Left hindlimb (tissue), 1 donor: ENCODE measurements around the gene JPH2.

Experiments
- DNase-seq: peaks from one replicate; pipeline ENCODE4 v3.0.0-alpha.2; 2018

The JPH2 gene

DNA sequence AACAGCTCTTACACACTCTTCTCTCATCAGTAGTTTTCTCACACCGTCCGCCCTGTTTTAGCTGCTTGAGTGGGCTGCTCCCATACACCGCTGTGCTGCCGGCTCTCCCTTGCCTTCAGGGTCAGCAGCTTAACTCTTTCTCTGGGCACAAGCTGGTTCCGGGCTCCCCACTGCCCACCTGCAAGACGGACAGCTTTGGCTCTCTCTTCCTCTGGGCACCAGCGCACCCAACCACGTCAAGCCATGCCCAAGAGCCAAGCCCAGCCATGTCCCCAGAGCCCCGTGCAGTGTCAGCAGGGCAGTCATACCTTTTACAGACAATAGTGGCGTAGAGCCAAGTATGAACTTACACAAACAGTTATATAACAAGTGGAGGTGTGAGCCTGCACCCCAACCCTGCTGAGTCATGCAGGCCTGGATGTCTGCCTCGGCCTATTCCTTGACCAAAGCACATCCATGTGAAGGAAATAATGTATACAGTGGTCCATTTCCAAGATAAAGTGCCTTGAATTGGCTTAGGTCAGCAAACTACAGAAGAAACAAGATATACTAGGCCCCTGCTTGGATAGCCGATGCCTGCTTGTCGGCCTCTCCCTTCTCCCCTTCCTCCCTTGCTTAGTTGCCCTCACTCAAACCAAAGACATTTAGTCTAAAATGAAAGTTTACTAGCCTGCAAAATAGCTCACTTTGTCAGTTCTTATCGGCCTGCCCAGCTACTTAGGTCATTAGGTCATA, 89.3 kb downstream of the JPH2 start:
- DNase-seq: no peak

DNA sequence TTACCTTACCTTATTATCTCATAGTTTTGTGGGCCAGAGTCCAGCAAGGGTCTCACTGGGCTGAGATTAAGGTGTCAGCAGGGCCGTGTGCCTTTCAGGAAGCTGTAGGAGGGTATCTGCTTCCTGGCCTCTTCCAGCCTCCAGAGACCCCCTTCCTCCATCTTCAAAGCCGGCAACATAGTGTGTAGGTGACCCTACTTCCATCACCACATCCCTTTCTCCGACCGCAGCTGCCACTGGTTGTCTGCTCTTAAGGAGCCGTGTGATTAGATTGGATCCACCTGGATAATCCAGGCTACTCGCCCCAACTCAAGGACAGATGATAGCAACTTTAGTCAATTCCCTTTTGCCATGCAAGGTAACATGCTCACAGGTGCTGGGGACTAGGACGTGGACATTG, 91.2 kb downstream of the JPH2 start:
- DNase-seq: no peak

DNA sequence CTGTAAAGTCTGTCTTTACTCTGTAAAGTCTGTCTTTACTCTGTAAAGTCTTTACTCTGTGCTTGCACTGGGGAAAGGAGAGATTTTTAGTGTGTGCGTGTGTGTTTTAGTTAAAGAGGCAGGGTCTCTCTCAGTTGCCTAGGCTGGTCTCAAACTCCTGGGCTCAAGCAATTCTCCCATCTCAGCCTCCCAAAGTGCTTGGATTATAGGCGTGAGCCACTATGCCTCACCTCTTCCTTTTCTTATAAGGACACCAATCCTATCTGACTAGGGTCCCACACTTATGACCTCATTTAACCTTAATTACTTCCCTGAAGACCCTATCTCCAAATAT, 93.8 kb downstream of the JPH2 start:
- DNase-seq: no peak

DNA sequence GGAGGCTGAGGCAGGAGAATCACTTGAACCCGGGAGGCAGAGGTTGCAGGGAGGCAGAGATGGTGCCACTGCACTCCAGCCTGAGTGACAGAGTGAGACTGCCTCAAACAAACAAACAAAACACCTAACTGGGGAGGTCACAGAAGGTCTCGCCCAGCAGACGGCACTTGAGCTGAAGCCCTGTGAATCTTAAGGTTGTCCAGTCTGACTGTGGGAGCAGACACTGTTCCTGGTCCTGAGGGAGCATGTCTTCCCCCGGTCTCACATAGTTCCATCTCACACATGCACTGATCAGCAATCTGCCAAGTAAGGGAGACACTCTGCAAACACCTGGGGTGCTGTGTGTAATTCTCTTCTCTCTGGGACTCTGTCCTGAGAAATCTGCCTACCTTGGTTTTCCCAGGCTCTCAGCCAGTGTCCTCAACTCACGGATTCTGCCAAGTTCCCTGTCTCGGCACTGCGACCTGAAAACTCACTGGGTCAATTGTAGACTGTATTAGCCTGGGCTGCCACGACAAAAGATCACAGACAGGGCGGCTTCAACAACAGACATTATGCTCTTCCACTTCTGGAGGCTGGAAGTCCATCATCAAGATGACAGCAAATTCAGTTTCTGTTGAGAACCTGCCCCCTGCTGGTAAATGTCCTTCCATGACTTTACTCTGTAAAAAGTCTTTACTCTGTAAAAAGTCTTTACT, 94.3 kb downstream of the JPH2 start:
- DNase-seq: no peak

DNA sequence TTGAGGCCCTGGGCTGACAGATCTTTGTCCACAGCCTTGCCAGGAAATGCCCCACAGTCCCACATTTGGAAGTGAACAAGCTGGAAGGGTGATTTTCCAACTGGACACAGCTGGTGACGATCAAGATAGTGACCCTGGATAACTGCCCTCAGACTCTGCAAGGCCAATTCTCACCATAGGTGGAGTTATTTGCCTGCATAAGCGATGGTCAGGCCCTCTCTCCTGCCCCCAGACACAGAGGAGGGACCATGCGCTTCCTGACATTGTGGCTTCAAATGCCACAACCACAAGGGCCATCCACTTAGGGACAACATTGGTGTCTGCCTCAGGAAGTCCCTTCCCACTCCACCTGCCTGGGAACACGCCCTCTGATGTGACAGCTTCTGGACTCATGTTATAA, 96.0 kb downstream of the JPH2 start:
- DNase-seq: no peak

DNA sequence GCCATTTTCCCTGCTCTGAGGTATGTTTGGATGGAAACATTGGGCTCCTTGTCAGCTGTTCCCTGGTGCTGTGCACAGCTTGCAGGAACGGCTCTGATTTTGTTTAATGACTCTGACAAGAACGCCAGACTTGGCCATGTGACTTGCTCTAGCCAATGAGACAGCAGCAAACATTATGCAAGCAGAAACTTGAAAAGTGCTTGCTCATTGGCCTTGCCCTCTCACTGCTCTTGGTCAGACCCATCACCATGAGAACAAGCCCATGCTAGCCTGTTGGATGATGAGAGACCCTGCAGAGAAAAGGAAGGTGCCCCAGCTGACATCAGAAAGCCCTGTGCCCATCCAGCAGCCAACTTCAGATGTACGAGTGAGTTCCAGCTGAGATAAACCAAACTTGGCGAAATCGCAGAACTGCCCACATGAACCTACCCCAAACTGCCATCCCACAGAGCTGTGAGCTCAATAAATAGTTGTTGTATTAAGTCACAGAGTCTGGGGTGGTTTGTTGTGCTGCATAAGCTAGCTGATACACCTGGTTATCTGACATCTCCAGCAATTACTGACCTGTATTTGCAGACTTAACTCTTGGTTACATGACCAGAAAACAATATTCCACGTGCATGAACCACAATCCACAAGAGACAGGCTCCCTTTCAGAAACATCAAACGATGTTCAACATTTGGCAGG, 96.9 kb downstream of the JPH2 start:
- DNase-seq: no peak

DNA sequence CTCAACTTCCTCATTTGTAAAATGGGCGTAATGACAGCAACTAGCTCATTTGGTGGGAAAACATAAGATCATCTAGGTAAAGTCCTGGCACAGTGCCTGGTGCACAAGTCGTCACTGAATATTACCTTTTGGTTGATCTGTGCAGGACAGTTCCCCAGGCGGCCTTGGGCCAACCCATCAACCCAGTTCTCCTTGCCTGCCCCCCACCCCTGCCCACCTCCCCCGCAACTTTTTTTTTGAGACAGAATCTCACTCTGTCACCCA, 99.2 kb downstream of the JPH2 start:
- DNase-seq: no peak

DNA sequence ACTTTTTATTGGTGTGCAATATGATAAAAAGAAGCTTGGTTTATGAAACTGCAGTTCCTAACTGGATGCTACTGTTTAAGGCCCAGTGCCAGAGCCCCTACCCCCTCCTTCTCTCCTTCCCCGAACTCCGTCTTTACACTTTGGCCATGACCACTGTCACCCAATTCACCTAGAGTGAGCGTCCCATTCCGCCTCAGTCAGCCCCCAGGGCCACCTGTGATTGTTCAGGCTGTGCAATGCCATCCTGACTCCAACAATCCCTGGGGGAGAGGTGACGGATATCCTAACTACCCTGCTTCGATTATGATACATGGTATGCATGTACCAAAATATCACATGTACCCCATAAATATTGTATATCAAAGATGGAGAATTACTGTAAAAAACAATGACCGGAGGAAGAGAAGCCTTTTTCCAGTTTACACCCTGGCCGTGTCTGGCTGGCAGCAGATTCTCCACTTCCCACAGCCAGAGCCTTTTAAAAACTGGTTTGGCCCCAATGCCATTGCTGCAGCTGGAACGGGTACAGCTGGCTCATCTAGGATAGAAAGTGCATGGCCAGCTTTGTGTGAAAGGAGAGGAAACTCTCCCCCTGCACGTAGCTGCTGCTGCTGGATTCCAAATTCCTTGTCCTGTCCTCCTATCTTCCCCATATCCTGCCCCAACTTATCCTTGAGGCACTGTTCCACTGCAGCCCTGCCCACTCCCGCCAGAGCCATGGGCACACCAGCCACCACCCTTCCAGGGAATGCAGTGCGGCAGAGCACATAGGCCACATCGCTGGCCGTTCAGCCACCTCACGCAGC, 99.7 kb downstream of the JPH2 start:
- DNase-seq: no peak

DNA sequence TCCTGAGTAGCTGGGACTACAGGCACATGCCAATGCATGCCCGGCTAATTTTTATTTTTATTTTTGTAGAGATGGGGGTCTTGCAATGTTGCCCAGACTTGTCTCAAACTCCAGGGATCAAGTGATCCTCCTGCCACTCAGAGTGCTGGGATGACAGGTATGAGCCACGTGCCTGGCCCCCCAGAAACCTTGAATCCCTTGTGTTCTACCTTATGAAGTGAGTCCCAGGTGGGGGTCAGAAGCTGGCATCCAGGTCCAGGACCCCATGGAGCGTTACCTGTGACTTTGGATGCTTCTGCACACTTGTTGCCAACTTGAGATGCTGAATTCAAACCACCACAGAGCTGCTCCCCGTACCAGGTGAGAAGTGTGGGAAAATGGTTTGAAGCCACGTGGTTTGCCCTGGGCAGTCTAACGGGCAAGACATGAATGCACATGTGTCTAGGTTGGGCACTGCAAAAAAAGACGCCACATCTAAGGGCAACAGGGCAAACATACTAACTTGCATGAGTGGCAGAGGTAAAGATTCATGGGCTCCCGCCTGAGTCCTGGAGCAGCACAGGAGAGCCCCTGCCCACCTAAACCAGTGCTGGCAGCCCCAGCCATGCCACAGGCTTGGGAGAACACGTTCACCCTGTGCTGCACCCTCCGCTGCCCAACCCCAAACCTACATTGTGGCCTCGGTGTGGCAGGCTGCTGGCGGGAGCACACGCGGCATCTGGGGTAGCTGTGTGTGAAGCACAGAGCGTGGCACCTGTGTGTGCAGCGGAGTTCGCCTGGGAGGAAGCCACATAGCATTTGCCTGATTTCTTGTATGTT, 101.2 kb downstream of the JPH2 start:
- no peak for DNase-seq

DNA sequence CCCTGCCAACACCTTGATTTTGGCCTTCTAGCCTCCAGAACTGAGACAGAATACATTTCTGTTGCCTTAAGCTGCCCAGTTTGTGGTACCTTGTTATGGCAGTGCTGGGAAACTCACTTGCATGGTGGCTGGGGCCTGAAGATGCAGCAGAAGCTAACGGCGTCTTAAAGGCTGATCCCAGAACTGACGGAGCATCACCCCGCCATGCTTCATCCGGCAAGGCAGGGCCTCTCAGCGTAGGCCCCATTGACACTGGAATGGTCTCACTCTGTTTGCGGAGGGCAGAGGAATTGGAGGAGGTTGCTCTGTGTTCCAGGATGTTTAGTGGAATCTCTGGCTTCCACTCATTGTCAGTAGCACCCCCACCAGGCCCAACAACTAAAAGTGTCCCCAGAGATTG, 102.1 kb downstream of the JPH2 start:
- DNase-seq: no peak

DNA sequence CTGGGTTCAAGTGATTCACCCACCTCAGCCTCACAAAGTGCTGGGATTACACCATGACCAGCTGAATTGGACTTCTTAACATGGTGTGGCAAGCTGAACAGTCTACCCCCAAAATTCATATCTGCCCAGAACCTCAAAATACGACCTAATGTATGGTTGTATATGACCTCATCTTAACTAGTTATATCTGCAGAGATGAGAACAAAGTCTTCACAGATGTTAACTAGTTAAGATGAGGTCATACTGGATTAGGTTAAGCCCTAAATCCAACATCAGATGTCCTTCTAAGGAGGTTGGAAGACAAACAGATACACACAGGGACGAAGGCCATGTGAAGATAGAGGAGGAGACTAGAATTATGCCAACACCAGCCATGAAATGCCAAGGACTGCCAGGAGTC, 102.5 kb downstream of the JPH2 start:
- DNase-seq: no peak

DNA sequence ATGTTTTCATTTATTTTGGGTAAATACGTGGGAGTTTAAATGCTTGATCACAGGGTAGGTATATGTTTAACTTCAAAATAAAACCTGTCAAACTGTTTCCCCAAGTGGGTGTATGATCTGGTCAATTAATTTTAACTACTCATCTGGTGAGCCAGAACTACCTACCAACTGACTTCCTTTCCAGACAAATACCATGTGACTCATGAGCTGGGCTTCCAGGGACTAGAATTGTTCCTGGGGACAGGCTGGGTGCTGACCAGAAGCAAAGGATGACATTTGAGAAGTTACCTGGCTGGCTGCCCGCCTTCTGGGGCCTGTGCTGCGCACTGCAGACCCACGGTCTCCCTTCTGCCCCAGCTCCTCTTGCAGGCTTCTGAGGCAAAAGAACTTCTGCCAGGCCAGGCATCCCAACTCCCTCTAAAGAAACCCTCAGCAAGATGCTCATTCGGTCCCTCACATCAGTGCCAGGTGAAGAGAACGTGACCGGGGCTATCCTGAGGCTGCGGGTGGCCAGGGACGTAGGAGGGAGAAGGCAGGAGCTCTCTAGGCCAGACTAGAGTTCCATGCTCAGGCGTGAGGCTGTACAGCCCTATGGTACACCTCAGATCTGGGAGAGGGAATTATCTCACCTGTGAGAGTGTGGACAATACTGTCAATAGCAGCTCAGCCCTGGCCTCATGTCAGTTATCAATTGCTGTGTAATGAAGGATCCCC, 103.6 kb downstream of the JPH2 start:
- DNase-seq: no peak

DNA sequence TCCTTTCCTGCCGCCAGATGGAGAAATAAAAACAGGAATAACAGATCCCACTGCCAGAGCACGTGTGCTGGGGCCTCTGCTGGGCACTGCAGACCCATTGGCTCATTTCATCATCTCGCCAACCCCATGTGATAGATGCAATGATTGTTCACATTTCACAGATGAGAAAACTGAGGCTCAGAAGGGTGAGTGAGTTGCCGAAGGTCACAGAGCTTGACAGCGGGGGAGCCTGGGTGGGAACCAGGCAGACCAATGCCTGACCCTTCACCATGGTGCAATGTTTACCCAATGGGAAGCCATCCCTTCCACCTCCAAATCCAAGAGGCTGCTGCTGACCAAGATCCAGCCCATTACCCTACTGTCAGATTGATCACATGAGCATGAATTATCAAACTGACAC, 105.1 kb downstream of the JPH2 start:
- DNase-seq: no peak

DNA sequence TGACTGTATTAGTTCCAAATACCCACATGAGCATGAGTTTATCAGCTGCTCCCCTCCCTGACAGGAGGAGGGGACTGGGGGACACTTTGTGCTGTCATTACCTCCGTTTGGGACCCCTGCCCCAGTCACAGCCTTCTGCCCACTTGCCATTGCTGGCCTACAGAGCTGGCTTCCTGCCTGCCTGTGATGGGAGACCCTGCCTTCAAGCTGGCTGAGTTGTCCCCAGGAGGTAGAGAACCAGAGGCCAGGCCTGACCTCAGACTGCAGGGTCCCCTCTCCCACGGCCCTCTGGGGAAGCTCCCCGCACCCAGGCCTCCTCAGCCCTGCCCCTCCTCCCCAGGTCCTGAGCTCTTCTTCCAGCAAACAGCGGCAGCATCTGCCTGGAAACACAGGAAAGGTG, 105.5 kb downstream of the JPH2 start:
- DNase-seq: no peak

DNA sequence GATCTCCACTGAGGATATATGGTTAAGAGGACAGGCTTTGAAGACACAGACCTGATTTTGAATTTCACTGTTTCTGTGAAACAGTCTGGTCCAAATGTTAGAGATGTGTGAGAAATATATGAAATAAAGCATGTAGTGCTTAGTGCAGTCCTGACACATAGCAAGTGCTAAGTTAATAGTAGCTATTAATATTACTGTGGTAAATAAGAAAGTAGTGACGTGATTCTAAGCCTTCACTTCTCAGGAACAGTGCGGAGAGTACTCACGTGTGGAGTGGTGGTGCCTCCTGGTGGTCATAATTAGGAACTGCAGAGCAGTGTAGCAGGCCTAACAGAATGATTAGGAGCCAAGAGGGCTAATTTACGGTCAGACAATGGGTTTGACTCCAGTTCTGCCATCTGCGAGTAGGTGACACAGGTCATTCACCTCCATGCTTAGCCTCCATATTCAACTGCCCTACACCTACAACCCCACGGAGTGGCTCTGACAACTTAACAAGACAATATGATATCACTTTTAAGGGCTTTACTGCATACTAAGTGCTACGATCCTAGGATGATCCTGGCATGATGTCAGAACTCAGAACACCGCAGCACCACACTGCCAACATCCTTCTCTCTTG, 106.2 kb downstream of the JPH2 start:
- DNase-seq: peak; percentile 71

DNA sequence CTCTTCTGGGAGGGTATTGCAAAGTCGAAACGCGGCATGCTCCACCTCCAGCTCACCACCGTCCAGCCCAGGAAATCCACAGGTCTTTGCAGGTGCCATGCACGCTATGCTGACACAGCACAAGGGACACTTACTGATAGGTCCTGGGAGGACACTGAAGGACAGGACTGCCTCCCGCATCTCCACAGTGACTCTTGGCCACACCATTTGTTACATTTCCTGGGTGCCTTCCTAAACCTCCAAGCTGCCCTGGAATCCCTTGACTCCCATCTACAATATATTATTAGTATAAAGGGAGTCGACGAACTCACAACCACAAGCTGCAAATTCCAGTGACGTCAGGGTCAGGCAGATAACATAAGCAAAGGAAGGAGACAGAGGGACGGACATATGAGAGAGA, 106.9 kb downstream of the JPH2 start:
- DNase-seq: no peak

DNA sequence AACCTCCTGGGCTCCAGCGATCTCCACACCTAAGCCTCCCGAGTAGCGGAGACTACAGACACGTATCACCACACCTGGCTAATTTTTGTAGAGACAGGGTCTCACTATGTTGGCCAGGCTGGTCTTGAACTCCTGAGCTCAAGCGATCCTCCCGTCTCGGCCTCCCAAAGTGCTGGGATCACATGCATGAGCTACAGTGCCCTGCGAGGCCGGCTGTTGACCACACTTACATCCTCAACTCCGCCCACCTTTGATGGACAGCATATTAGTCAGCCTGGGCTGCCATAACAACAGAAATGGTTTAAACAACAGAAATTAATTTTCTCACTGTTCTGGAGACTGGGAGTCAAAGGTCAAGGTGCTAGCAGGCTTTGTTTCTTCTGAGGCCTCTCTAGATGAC, 107.7 kb downstream of the JPH2 start:
- no peak for DNase-seq

DNA sequence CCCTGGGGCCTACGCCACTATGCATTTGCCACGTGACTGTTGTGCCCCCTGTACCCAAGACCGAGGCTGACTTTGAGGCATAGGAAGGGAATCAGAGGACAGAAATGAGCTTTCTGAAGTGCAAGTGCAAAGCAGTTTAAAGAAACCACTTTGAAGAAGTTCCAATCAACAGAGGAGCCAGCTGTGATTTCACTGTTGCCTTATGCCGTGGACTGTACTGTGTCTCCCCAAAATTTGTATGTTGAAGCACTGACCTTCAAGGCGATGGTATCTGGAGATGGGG, 111.1 kb downstream of the JPH2 start:
- no peak for DNase-seq

DNA sequence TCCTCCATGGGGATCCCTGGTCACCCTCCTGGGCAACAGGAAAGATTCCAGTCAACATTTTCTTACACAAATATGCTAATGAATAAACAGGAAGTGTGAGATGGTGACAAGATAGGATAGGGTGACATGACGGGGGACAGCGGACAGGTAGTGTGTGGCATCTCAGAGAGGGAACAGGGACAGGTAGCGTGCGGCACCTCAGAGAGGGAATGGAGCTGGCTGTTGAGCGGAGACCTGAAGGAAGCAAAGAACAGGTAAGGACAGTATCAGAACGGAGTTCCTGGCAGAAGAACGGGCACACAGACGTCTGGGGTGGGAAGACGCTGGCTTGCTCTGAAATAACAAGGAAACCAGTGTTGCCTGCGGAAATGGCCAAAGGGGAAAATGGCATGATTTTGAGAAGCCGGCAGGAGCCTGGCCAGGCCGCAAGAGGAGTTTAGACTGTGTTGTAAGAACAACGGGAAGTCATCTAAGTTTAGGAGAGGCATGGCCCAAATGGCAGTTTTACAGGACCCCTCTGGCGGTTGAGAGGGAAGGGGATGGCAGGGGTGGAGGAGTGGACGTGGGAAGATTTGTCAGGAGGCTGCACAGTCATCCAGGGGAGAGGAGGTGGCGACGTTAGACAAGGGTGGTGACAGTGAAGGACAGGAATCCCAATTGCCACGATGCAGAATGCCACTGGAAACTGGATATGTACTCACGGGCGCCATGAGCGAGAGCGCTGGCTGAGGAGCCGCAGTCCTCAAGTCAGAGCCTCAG, 111.6 kb downstream of the JPH2 start:
- no peak for DNase-seq

DNA sequence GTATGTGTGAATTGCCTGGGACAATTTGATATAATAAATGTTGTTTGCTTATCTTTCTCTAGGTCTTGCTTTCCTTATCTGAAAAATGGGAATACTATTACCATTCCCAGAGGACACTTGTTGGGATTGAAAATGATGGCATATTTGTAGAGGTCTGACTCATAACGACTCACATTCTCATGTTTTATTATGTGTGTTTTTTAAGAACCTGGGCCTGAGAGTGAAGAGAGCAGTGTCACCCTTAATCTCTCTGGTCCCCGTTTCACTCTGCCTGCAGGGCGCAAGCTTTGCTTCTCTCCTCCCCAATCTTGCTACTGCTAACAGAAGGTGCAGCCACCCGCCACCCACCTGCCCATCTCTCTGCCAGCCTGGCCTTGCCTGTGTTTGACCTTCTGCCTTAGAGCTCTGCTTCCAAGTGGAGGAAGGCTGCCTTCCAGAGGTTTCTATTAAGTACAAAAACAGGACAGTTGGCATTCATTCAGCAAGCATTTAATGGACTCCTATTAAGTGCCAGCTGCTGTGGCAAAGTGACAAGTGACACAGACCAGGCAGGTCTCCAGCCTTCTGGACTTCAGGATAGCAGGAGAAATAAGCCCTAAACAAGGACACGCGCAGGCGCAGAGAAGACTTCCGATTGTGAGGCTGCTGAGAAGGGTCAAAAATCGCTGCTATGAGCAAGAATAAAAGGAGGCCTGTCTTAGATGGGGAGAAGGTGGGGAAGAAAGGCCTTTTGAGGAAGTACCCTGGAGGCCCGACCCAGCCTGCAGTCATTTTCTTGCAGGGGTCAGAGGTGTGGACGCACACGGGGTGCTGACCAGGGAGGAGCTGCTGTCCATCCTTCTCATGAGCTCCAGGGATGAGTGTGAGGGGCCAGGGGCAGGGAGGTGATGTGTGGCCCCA, 112.5 kb downstream of the JPH2 start:
- no peak for DNase-seq
